GOT3 (cell line): ENCODE results near the gene KCTD10.
"Not testable (repeated sequence)": the region's sequence is repeated elsewhere in the genome, so short reads cannot be mapped to it uniquely, and the experiment has no call there.

Experiments
- DNase-seq: peaks from one replicate; lab custom pipeline; 2025; ENCODE audit warnings: mixed read lengths; lab: John Stamatoyannopoulos, UW

Gene KCTD10

GRCh38 chr12:109473526-109474270 lies 3.4 kb downstream of the KCTD10 start:
- DNase-seq: not testable (repeated sequence)

GRCh38 chr12:109473006-109473405 lies 4.1 kb downstream of the KCTD10 start:
- no peak for DNase-seq

GRCh38 chr12:109469517-109469916 lies 7.6 kb downstream of the KCTD10 start:
- DNase-seq: no peak

- DNase-seq: no peak
Measured at GRCh38 chr12:109467978-109468676, 9.0 kb downstream of the KCTD10 start.

- no peak for DNase-seq
Measured at GRCh38 chr12:109466821-109467220, 10.3 kb downstream of the KCTD10 start.

GRCh38 chr12:109466305-109466704 lies 10.8 kb downstream of the KCTD10 start:
- DNase-seq: no peak

GRCh38 chr12:109464642-109465351 lies 12.3 kb downstream of the KCTD10 start:
- no peak for DNase-seq

- DNase-seq: no peak
Measured at GRCh38 chr12:109463756-109464155, 13.3 kb downstream of the KCTD10 start.

GRCh38 chr12:109462868-109463692 lies 14.0 kb downstream of the KCTD10 start:
- no peak for DNase-seq

- peak; percentile 9 for DNase-seq
Measured at GRCh38 chr12:109461846-109462756, 15.0 kb downstream of the KCTD10 start.

GRCh38 chr12:109461049-109461845 lies 15.9 kb downstream of the KCTD10 start:
- DNase-seq: no peak

GRCh38 chr12:109460538-109460937 lies 16.6 kb downstream of the KCTD10 start:
- DNase-seq: no peak

GRCh38 chr12:109459247-109459646 lies 17.9 kb downstream of the KCTD10 start:
- no peak for DNase-seq

- no peak for DNase-seq
Measured at GRCh38 chr12:109458771-109459208, 18.3 kb downstream of the KCTD10 start.

- DNase-seq: no peak
Measured at GRCh38 chr12:109458086-109458485, 19.0 kb downstream of the KCTD10 start.

- DNase-seq: no peak
Measured at GRCh38 chr12:109455706-109456105, 21.4 kb downstream of the KCTD10 start.

- DNase-seq: no peak
Measured at GRCh38 chr12:109452489-109452888, 24.6 kb downstream of the KCTD10 start.

GRCh38 chr12:109451400-109451799 lies 25.7 kb downstream of the KCTD10 start:
- DNase-seq: no peak

GRCh38 chr12:109450980-109451379 lies 26.1 kb downstream of the KCTD10 start:
- no peak for DNase-seq
